Testis (tissue), 3 donors: ENCODE results near the gene DAB2IP. TPM values are rescaled to one million over a fixed set of nuclear protein-coding genes. Genes with fewer than 3 reads are reported as not detected.
"Not testable (repeated sequence)": the region's sequence is repeated elsewhere in the genome, so short reads cannot be mapped to it uniquely, and the experiment has no call there.

Experiments used
- DNase-seq: peaks from one replicate; pipeline ENCODE4 v3.0.0-alpha.2; 2019
- H3K27ac ChIP-seq, 2 donors: fragments of 200-600 bp; sonication (generic); one replicate each; pipeline ENCODE4 v1.5.1; 2019
- H3K27me3 ChIP-seq: fragments of 200-600 bp; sonication (generic); one replicate; pipeline ENCODE4 v1.5.1; 2019
- H3K36me3 ChIP-seq: fragments of 200-600 bp; sonication (generic); one replicate; pipeline ENCODE4 v1.5.1; 2017; ENCODE audit warnings: low read depth; ENCODE audit errors: missing control alignments
- H3K4me1 ChIP-seq: fragments of 200-600 bp; sonication (generic); one replicate; pipeline ENCODE4 v1.5.1; 2019
- H3K4me3 ChIP-seq, 2 donors: fragments of 200-600 bp; sonication (generic); one replicate each; pipeline ENCODE4 v1.5.1; 2017 to 2019
- H3K9me3 ChIP-seq: fragments of 200-600 bp; sonication (generic); one replicate; pipeline ENCODE4 v1.5.1; 2017
- CTCF ChIP-seq, 3 experiments: fragments of 450-650 bp in 2 of 3; fragments of 200-600 bp in 1 of 3; sonication (generic) in 1 of 3; IDR thresholded peaks; one replicate each; pipeline ENCODE4 v1.5.1; 2016 to 2019; ENCODE audit warnings: antibody characterized with exemption in 3 of 3, mild to moderate bottlenecking in 2 of 3, moderate library complexity in 1 of 3
- POLR2A ChIP-seq: fragments of 450-650 bp; IDR thresholded peaks from one replicate; pipeline ENCODE4 v1.6.1; 2017; ENCODE audit warnings: antibody characterized with exemption, mild to moderate bottlenecking, moderate library complexity
- WGBS, 2 donors: methylation state at CpG; one replicate each; pipeline ENCODE4 v1.1.5; 2018; 5-methylcytosine and 5-hydroxymethylcytosine counted together
- intact Hi-C: fragments of 100-400 bp; cut with DNase I; formaldehyde crosslinking; loops from one replicate; pipeline ENCODE4 v1.15.1; 2023; ENCODE audit warnings: low total_unique reads
- polyA plus RNA-seq: library from polyadenylated mRNA; stranded (reverse); fragments of 350-450 nt; fragmentation: Illumina TruSeq; extraction: RNeasy Lipid Tissue Mini Kit (QIAGEN cat#74804); gene quantifications from one replicate; pipeline ENCODE4 v1.2.3, GENCODE V29; 2014; ENCODE audit warnings: low read depth, low replicate concordance; ENCODE audit not compliant: insufficient read depth
- total RNA-seq, 2 donors: library from RNA; depleted of rRNA; stranded (reverse); fragments of >200 nt; gene quantifications; one replicate each; pipeline ENCODE4 v1.2.3, GENCODE V29; 2016

Gene DAB2IP
- total and polyA plus RNA-seq, 3 donors from 2014 or later, result 57.7 to 136 (median 102) TPM

- Histone ChIP-seq H3K4me1 (no peaks in the 10 kb centered on the region), H3K27me3 (no peaks in the 10 kb centered on the region), H3K27ac (no peak overlapping the region), H3K4me3 (no peak overlapping the region), H3K36me3 (no peaks in the 10 kb centered on the region), H3K9me3 (no peaks in the 10 kb centered on the region)
- intact Hi-C loops, result no loop called here
- 49 to 52% methylated on average over 9 of the region's 9 CpGs for WGBS, 2 donors
- no peak for DNase-seq
- TF ChIP-seq CTCF (IDR thresholded peaks at IDR 0.05) (no peak), POLR2A (no peak)
These were observed 38.9 kb upstream of the DAB2IP start for GRCh38 chr9:121612511-121612998.

GRCh38 chr9:121613009-121613752 is 38.3 kb upstream of the DAB2IP start:
- intact Hi-C loops, result no loop called here

GRCh38 chr9:121616123-121616755 is 35.2 kb upstream of the DAB2IP start:
- no peak for DNase-seq
- Histone ChIP-seq H3K27ac (no peak overlapping the region), H3K27me3 (no peaks in the 10 kb centered on the region), H3K36me3 (no peaks in the 10 kb centered on the region), H3K4me3 (no peak overlapping the region), H3K9me3 (no peaks in the 10 kb centered on the region), H3K4me1 (no peaks in the 10 kb centered on the region)
- intact Hi-C loops, result no loop called here
- 88 to 91% methylated on average over 12 to 14 of the region's 14 CpGs for WGBS, 2 donors
- no peak for TF ChIP-seq CTCF (IDR thresholded peaks at IDR 0.05)
- no peak for TF ChIP-seq POLR2A

More at GRCh38 chr9:121613009-121613752, 38.3 kb upstream of the DAB2IP start:
- H3K9me3 ChIP-seq, result no peaks in the 10 kb centered on the region
- no peak for DNase-seq
- TF ChIP-seq POLR2A, result no peak
- no peak for TF ChIP-seq CTCF (IDR thresholded peaks at IDR 0.05)
- H3K27me3 ChIP-seq, result no peaks in the 10 kb centered on the region
- H3K4me1 ChIP-seq, result no peaks in the 10 kb centered on the region
- no peak overlapping the region for H3K27ac ChIP-seq
- no peaks in the 10 kb centered on the region for H3K36me3 ChIP-seq
- WGBS, 2 donors, result 75 to 76% methylated on average over 11 of the region's 11 CpGs
- no peak overlapping the region for H3K4me3 ChIP-seq

- H3K36me3 ChIP-seq, result no peaks in the 10 kb centered on the region
- no peaks in the 10 kb centered on the region for H3K27me3 ChIP-seq
- intact Hi-C loops, result no loop called here
- H3K9me3 ChIP-seq, result no peaks in the 10 kb centered on the region
- TF ChIP-seq POLR2A (no peak), CTCF (IDR thresholded peaks at IDR 0.05) (no peak)
- no peak overlapping the region for H3K27ac ChIP-seq
- H3K4me1 ChIP-seq, result no peaks in the 10 kb centered on the region
- 84 to 94% methylated on average over 9 of the region's 9 CpGs for WGBS, 2 donors
- H3K4me3 ChIP-seq, result no peak overlapping the region
- DNase-seq, result no peak
These were observed 32.9 kb upstream of the DAB2IP start for GRCh38 chr9:121618504-121618903.

- H3K4me3 ChIP-seq, H3K27ac ChIP-seq, H3K36me3 ChIP-seq, H3K27me3 ChIP-seq, DNase-seq, H3K4me1 ChIP-seq, H3K9me3 ChIP-seq, intact Hi-C loops: not testable (repeated sequence)
- 74 to 93% methylated on average over 7 of the region's 7 CpGs for WGBS, 2 donors
These were observed 32.5 kb upstream of the DAB2IP start for GRCh38 chr9:121618910-121619309.
